Smooth muscle cell (in vitro differentiated cells): ENCODE measurements around the gene EYA3. TPM values are rescaled to one million over a fixed set of nuclear protein-coding genes. Genes with fewer than 3 reads are reported as not detected.

Experiments used
- DNase-seq: peaks from one replicate; lab custom pipeline; 2025; ENCODE audit not compliant: unreplicated experiment; lab: John Stamatoyannopoulos, UW
- H2AFZ ChIP-seq: fragments of 200-600 bp; sonication (generic); 2 replicates; pipeline ENCODE4 v1.6.0; 2016; ENCODE audit warnings: antibody characterized with exemption, low read depth, mild to moderate bottlenecking
- H3F3A ChIP-seq: fragments of 200-600 bp; sonication (generic); 2 replicates; pipeline ENCODE4 v1.6.0; 2017; ENCODE audit warnings: antibody characterized with exemption, low read depth
- H3K27ac ChIP-seq: fragments of 200-600 bp; sonication (generic); 2 replicates; pipeline ENCODE4 v1.5.1; 2016; ENCODE audit warnings: low read depth, mild to moderate bottlenecking
- H3K27me3 ChIP-seq: fragments of 200-600 bp; sonication (generic); 2 replicates; pipeline ENCODE4 v1.6.1; 2016; ENCODE audit warnings: low read depth, mild to moderate bottlenecking
- H3K36me3 ChIP-seq: fragments of 200-600 bp; sonication (generic); 2 replicates; pipeline ENCODE4 v1.5.1; 2016; ENCODE audit warnings: low read depth
- H3K4me1 ChIP-seq: fragments of 200-600 bp; sonication (generic); 2 replicates; pipeline ENCODE4 v1.5.1; 2016; ENCODE audit warnings: low read depth
- H3K4me2 ChIP-seq: fragments of 200-600 bp; sonication (generic); 2 replicates; pipeline ENCODE4 v1.6.0; 2016; ENCODE audit warnings: mild to moderate bottlenecking
- H3K4me3 ChIP-seq: fragments of 200-600 bp; sonication (generic); 2 replicates; pipeline ENCODE4 v1.5.1; 2016; ENCODE audit warnings: mild to moderate bottlenecking
- H3K79me2 ChIP-seq: fragments of 200-600 bp; sonication (generic); 2 replicates; pipeline ENCODE4 v1.6.0; 2016; ENCODE audit warnings: low read depth, mild to moderate bottlenecking
- H3K9ac ChIP-seq: fragments of 200-600 bp; sonication (generic); 2 replicates; pipeline ENCODE4 v1.6.0; 2016; ENCODE audit warnings: low read depth
- H3K9me3 ChIP-seq: fragments of 200-600 bp; sonication (generic); replicated peaks from 2 replicates; pipeline ENCODE4 v1.5.1; 2016; ENCODE audit warnings: low read depth
- H4K20me1 ChIP-seq: fragments of 200-600 bp; sonication (generic); 2 replicates; pipeline ENCODE4 v1.6.0; 2016; ENCODE audit warnings: low read depth
- WGBS: methylation state at CpG from one replicate; pipeline ENCODE4 v1.1.7; 2016; ENCODE audit warnings: low lambda C conversion rate; 5-methylcytosine and 5-hydroxymethylcytosine counted together
- polyA plus RNA-seq: library from polyadenylated mRNA; unstranded; fragments of >200 nt; fragmentation: Nextera tagmentation; extraction: Ambion mirVana; gene quantifications from 2 replicates; pipeline ENCODE4 v1.2.1, GENCODE V29; 2016
- total RNA-seq: library from RNA; depleted of rRNA; stranded (reverse); fragments of >200 nt; gene quantifications from 2 replicates; pipeline ENCODE4 v1.2.3, GENCODE V29; 2014
- TF ChIP-seq, protein P1 (sequence below): fragments of 200-600 bp; sonication (generic); IDR thresholded peaks from 2 replicates; pipeline ENCODE4 v1.5.1; 2017; ENCODE audit warnings: borderline replicate concordance, mild to moderate bottlenecking, antibody characterized with exemption; ENCODE audit not compliant: insufficient read depth, poor library complexity, severe bottlenecking

EYA3 gene
- total and polyA plus RNA-seq, 2 experiments from 2014 or later, result 3.8 to 17.1 TPM

DNA sequence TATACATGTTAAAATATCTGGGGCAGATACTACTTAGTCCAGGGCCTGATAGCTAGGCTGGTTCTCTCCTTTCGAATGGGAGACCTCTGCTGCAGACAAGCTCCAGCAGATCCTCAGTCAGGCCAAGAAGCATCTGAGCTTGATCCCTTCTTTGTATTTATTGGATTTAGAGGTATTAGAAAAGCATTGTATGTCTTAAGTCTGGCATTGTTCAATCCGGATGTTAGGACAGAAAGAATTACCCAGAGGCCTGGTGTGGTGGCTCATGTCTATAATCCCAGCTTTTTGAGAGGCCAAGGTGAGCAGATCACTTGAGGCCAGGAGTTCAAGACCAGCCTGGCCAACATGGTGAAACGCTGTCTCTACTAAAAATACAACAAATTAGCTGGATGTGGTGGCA, 21.2 kb upstream of the EYA3 start:
- Histone ChIP-seq H4K20me1 (no peaks in the 10 kb centered on the region), H3K79me2 (no peaks in the 10 kb centered on the region), H3F3A (no peaks in the 10 kb centered on the region), H3K36me3 (no peaks in the 10 kb centered on the region), H3K4me2 (no peak overlapping the region), H3K9me3 (no peaks in the 10 kb centered on the region), H3K4me1 (no peaks in the 10 kb centered on the region), H3K27me3 (no peaks in the 10 kb centered on the region), H2AFZ (no peak overlapping the region), H3K9ac (no peak overlapping the region), H3K4me3 (no peak overlapping the region), H3K27ac (no peak overlapping the region)
- 93% methylated on average over 3 of the region's 3 CpGs for WGBS
- TF ChIP-seq, protein P1, sequence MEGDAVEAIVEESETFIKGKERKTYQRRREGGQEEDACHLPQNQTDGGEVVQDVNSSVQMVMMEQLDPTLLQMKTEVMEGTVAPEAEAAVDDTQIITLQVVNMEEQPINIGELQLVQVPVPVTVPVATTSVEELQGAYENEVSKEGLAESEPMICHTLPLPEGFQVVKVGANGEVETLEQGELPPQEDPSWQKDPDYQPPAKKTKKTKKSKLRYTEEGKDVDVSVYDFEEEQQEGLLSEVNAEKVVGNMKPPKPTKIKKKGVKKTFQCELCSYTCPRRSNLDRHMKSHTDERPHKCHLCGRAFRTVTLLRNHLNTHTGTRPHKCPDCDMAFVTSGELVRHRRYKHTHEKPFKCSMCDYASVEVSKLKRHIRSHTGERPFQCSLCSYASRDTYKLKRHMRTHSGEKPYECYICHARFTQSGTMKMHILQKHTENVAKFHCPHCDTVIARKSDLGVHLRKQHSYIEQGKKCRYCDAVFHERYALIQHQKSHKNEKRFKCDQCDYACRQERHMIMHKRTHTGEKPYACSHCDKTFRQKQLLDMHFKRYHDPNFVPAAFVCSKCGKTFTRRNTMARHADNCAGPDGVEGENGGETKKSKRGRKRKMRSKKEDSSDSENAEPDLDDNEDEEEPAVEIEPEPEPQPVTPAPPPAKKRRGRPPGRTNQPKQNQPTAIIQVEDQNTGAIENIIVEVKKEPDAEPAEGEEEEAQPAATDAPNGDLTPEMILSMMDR, result no peak
- no peak for DNase-seq

DNA sequence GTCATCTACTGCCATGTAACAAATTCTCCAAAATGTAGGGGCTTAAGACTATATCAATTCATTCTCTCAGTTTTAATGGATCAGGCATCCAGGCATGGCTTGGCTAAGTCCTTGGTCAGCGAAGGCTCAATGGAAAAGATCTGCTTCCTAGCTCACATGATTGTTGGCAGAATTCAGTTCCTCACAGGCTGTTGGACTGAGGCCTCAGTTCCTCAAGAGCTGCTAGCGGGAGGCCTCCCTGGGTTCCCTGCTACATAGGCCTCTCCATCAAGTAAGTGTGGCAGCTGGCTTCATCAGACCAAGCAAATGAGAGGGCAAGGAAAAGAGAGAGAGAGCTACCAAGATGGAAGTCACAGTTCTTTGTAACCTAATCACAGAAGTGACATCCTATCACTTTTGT, 19.6 kb upstream of the EYA3 start:
- Histone ChIP-seq H4K20me1 (no peaks in the 10 kb centered on the region), H3K27ac (no peak overlapping the region), H3K9me3 (no peaks in the 10 kb centered on the region), H3K4me1 (no peaks in the 10 kb centered on the region), H3K27me3 (no peaks in the 10 kb centered on the region), H3K79me2 (no peaks in the 10 kb centered on the region), H3K36me3 (no peaks in the 10 kb centered on the region), H3F3A (no peaks in the 10 kb centered on the region), H3K4me3 (no peak overlapping the region), H2AFZ (no peak overlapping the region), H3K9ac (no peak overlapping the region), H3K4me2 (no peak overlapping the region)
- no peak for DNase-seq
- TF ChIP-seq, protein P1, result no peak
- WGBS, result 95% methylated on average over 2 of the region's 2 CpGs

DNA sequence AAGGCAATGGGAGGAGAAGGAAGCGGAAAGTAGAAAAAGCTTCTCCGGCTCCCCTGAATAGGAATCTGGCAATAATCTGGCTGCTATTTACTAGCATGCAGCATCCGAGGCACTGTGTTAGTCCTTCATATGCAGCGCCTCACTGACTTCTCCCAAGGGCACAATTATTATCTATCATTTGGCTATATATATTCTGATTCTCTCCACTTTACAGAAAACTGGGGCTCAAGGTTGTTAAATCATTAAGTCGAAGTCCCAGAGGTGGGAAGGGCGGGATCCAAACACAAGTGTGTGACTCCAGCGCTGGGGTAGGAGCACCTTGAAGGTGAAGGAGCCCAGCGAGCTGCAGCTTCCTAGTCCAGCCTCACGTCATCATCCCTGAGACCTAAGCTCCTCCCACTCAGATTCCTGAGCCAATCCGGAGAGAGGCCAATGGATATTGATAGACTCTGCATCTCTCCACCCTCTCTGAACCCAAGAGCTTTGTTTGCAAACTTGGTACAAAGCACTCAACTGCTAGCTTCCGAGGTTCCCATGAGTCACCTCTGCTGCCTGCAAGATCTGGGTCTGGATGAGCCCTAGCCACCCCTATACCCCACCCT, 16.6 kb upstream of the EYA3 start:
- no peak for DNase-seq
- H3K4me1 ChIP-seq, result no peaks in the 10 kb centered on the region
- no peaks in the 10 kb centered on the region for H3K79me2 ChIP-seq
- no peaks in the 10 kb centered on the region for H3K9me3 ChIP-seq
- WGBS, result 32% methylated on average over 11 of the region's 11 CpGs
- no peak overlapping the region for H3K27ac ChIP-seq
- no peaks in the 10 kb centered on the region for H3K36me3 ChIP-seq
- no peak overlapping the region for H3K9ac ChIP-seq
- no peaks in the 10 kb centered on the region for H3K27me3 ChIP-seq
- H3K4me3 ChIP-seq, result peak overlapping the region; percentile 40
- no peaks in the 10 kb centered on the region for H3F3A ChIP-seq
- peak overlapping the region; percentile 85 for H2AFZ ChIP-seq
- TF ChIP-seq, protein P1, result no peak
- H4K20me1 ChIP-seq, result no peaks in the 10 kb centered on the region
- H3K4me2 ChIP-seq, result peak overlapping the region; percentile 80

DNA sequence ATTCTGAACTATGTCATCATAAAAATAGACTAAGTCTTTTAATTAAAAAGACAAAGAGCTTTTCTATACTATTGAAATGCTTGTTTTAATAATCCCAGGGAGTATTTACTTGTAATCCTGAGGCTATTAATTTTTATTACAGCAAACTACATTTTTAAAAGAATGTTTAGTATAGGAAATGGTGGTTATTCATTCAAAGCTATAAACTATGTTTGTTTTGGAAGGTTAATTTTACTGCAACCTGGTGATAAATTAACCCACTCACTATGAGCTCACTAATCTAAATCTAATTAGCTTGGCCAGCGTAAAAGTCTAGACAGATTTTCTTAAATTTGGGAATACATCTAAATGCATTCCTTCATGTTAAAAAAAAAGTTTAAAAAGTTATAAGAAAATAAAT, 13.8 kb upstream of the EYA3 start:
- no peaks in the 10 kb centered on the region for H3K27me3 ChIP-seq
- TF ChIP-seq, protein P1, result no peak

More for the DNA sequence above, 13.8 kb upstream of the EYA3 start:
- H3K9me3 ChIP-seq, result no peaks in the 10 kb centered on the region
- no peaks in the 10 kb centered on the region for H3F3A ChIP-seq
- WGBS, result 87% methylated on average over 1 of the region's 1 CpG
- H3K4me3 ChIP-seq, result no peak overlapping the region
- H3K4me2 ChIP-seq, result no peak overlapping the region
- no peaks in the 10 kb centered on the region for H3K4me1 ChIP-seq
- H2AFZ ChIP-seq, result no peak overlapping the region
- no peaks in the 10 kb centered on the region for H3K79me2 ChIP-seq
- no peak overlapping the region for H3K9ac ChIP-seq
- H3K27ac ChIP-seq, result no peak overlapping the region
- no peaks in the 10 kb centered on the region for H3K36me3 ChIP-seq
- no peaks in the 10 kb centered on the region for H4K20me1 ChIP-seq
- DNase-seq, result no peak
